ENCODE data around the gene FTMT.
"Not testable (repeated sequence)": the region's sequence is repeated elsewhere in the genome, so short reads cannot be mapped to it uniquely, and the experiment has no call there.

The FTMT gene

GRCh38 chr5:121851643-121852574, at the start of gene FTMT:
Gene FTMT, plus strand, starts transcription at chr5:121851882. Its CDS starts 82 bp downstream, at chr5:121851964.
- Histone ChIP-seq H3K36me3 (ENCODE audit: control insufficient read depth, insufficient read depth, low read length) (no peaks in the 10 kb centered on the region), H3K9ac (ENCODE audit: low read depth, low read length) (no peak within 1 kb of the TSS), H3K27ac (ENCODE audit: low read depth, low read length) (no peak within 1 kb of the TSS), H3K4me3 (ENCODE audit: low read depth, low read length) (no peak within 1 kb of the TSS), H3K27me3 (ENCODE audit: control insufficient read depth, insufficient read depth, low read length) (no peaks in the 10 kb centered on the region), H3K9me3 (ENCODE audit: control insufficient read depth, insufficient read depth, low read length) (no peaks in the 10 kb centered on the region), H3K4me1 (ENCODE audit: control insufficient read depth, insufficient read depth, low read length) (peaks cover 7% of the 10 kb centered on the region)

DNA sequence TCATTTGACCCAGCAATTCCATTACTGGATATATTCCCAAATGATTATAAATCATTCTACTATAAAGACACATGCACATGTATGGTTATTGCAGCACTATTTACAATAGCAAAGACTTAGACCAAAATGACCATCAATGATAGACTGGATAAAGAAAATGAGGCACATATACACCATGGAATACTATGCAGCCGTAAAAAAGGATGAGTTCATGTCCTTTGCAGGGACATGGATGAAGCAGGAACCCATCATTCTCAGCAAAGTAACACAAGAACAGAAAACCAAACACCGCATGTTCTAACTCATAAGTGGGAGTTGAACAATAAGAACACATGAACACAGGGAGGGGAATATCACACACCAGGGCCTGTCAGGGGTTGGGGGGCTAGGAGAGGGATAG, 46.4 kb upstream of the FTMT start:
- H3K9ac ChIP-seq (ENCODE audit: low read depth, low read length); H3K4me3 ChIP-seq (ENCODE audit: low read depth, low read length); H3K36me3 ChIP-seq (ENCODE audit: control insufficient read depth, insufficient read depth, low read length); H3K4me1 ChIP-seq (ENCODE audit: control insufficient read depth, insufficient read depth, low read length); H3K27me3 ChIP-seq (ENCODE audit: control insufficient read depth, insufficient read depth, low read length); H3K27ac ChIP-seq (ENCODE audit: low read depth, low read length); H3K9me3 ChIP-seq (ENCODE audit: control insufficient read depth, insufficient read depth, low read length): not testable (repeated sequence)

- H3K9me3 ChIP-seq (ENCODE audit: control insufficient read depth, insufficient read depth, low read length), result no peaks in the 10 kb centered on the region
These were observed 45.8 kb upstream of the FTMT start for GRCh38 chr5:121805911-121806310.

GRCh38 chr5:121816164-121816563, 35.5 kb upstream of the FTMT start:
- no peaks in the 10 kb centered on the region for H3K9me3 ChIP-seq (ENCODE audit: control insufficient read depth, insufficient read depth, low read length)
- no peak overlapping the region for H3K27ac ChIP-seq (ENCODE audit: low read depth, low read length)
- H3K4me1 ChIP-seq (ENCODE audit: control insufficient read depth, insufficient read depth, low read length), result no peaks in the 10 kb centered on the region

More at GRCh38 chr5:121805911-121806310, 45.8 kb upstream of the FTMT start:
- Histone ChIP-seq H3K36me3 (ENCODE audit: control insufficient read depth, insufficient read depth, low read length) (no peaks in the 10 kb centered on the region), H3K4me3 (ENCODE audit: low read depth, low read length) (no peak overlapping the region), H3K9ac (ENCODE audit: low read depth, low read length) (no peak overlapping the region), H3K27me3 (ENCODE audit: control insufficient read depth, insufficient read depth, low read length) (no peaks in the 10 kb centered on the region), H3K4me1 (ENCODE audit: control insufficient read depth, insufficient read depth, low read length) (no peaks in the 10 kb centered on the region), H3K27ac (ENCODE audit: low read depth, low read length) (no peak overlapping the region)

GRCh38 chr5:121819682-121820261, 31.9 kb upstream of the FTMT start:
- Histone ChIP-seq H3K36me3 (ENCODE audit: control insufficient read depth, insufficient read depth, low read length) (no peaks in the 10 kb centered on the region), H3K9me3 (ENCODE audit: control insufficient read depth, insufficient read depth, low read length) (no peaks in the 10 kb centered on the region), H3K4me1 (ENCODE audit: control insufficient read depth, insufficient read depth, low read length) (no peaks in the 10 kb centered on the region), H3K27me3 (ENCODE audit: control insufficient read depth, insufficient read depth, low read length) (no peaks in the 10 kb centered on the region), H3K4me3 (ENCODE audit: low read depth, low read length) (no peak overlapping the region), H3K9ac (ENCODE audit: low read depth, low read length) (no peak overlapping the region), H3K27ac (ENCODE audit: low read depth, low read length) (no peak overlapping the region)

More at GRCh38 chr5:121816164-121816563, 35.5 kb upstream of the FTMT start:
- no peaks in the 10 kb centered on the region for H3K27me3 ChIP-seq (ENCODE audit: control insufficient read depth, insufficient read depth, low read length)
- no peak overlapping the region for H3K4me3 ChIP-seq (ENCODE audit: low read depth, low read length)
- no peaks in the 10 kb centered on the region for H3K36me3 ChIP-seq (ENCODE audit: control insufficient read depth, insufficient read depth, low read length)
- no peak overlapping the region for H3K9ac ChIP-seq (ENCODE audit: low read depth, low read length)

DNA sequence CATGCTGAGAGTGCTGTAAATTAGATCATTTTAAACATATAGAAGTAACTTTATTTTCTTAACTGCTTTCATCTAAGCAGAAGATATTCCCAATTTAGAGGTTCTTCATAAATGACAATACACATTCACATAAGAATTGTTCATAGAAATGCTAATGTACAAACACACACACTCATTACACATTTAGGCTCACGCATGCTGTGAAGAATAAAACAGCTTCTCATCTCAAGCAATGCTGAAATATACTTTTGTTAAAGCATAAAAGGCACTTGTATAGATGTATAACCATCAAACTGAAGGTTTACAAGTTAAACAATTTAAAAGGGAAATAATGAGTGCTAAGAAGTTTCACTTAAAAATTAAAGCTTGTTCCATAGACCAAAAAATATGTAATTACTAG, 18.1 kb upstream of the FTMT start:
- Histone ChIP-seq H3K9me3 (ENCODE audit: control insufficient read depth, insufficient read depth, low read length) (no peaks in the 10 kb centered on the region), H3K27me3 (ENCODE audit: control insufficient read depth, insufficient read depth, low read length) (no peaks in the 10 kb centered on the region), H3K36me3 (ENCODE audit: control insufficient read depth, insufficient read depth, low read length) (no peaks in the 10 kb centered on the region), H3K27ac (ENCODE audit: low read depth, low read length) (peak overlapping the region; percentile 32), H3K4me1 (ENCODE audit: control insufficient read depth, insufficient read depth, low read length) (peaks cover 13% of the 10 kb centered on the region), H3K4me3 (ENCODE audit: low read depth, low read length) (no peak overlapping the region), H3K9ac (ENCODE audit: low read depth, low read length) (no peak overlapping the region)

- Histone ChIP-seq H3K4me3 (ENCODE audit: low read depth, low read length) (no peak overlapping the region), H3K4me1 (ENCODE audit: control insufficient read depth, insufficient read depth, low read length) (peaks cover 13% of the 10 kb centered on the region), H3K36me3 (ENCODE audit: control insufficient read depth, insufficient read depth, low read length) (no peaks in the 10 kb centered on the region), H3K9ac (ENCODE audit: low read depth, low read length) (no peak overlapping the region), H3K9me3 (ENCODE audit: control insufficient read depth, insufficient read depth, low read length) (no peaks in the 10 kb centered on the region), H3K27me3 (ENCODE audit: control insufficient read depth, insufficient read depth, low read length) (no peaks in the 10 kb centered on the region), H3K27ac (ENCODE audit: low read depth, low read length) (peak overlapping the region; percentile 32)
These were observed 17.7 kb upstream of the FTMT start for GRCh38 chr5:121834021-121834420.

DNA sequence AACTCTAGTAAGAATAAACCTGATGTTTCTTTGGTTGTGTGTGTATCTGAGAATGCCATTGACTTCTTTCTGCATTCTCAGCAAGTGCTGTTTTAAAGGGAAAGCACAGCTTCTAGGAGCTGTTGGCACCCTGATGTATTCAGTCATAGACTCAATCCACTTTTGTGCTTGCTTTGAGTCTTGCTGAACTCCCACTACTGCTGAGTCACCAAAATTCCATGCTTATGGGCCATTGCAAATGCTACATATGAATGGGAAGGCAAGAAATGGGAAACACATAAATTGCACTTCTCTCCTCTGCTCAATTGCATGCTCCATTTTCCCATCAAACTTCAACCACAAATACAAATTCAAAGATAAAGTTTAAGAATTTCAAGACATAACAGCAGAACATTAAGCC, 9.8 kb upstream of the FTMT start:
- H3K27ac ChIP-seq (ENCODE audit: low read depth, low read length), result no peak overlapping the region
- peaks cover 8% of the 10 kb centered on the region; the same call in 1 of the 2 replicates for H3K4me1 ChIP-seq (ENCODE audit: control insufficient read depth, insufficient read depth, low read length)
- no peak overlapping the region for H3K4me3 ChIP-seq (ENCODE audit: low read depth, low read length)
- H3K36me3 ChIP-seq (ENCODE audit: control insufficient read depth, insufficient read depth, low read length), result no peaks in the 10 kb centered on the region
- H3K9ac ChIP-seq (ENCODE audit: low read depth, low read length), result no peak overlapping the region
- no peaks in the 10 kb centered on the region for H3K9me3 ChIP-seq (ENCODE audit: control insufficient read depth, insufficient read depth, low read length)
- H3K27me3 ChIP-seq (ENCODE audit: control insufficient read depth, insufficient read depth, low read length), result no peaks in the 10 kb centered on the region

- no peaks in the 10 kb centered on the region for H3K27me3 ChIP-seq (ENCODE audit: control insufficient read depth, insufficient read depth, low read length)
- H3K9ac ChIP-seq (ENCODE audit: low read depth, low read length), result no peak overlapping the region
- H3K4me3 ChIP-seq (ENCODE audit: low read depth, low read length), result no peak overlapping the region
- no peaks in the 10 kb centered on the region for H3K9me3 ChIP-seq (ENCODE audit: control insufficient read depth, insufficient read depth, low read length)
- H3K4me1 ChIP-seq (ENCODE audit: control insufficient read depth, insufficient read depth, low read length), result peaks cover 7% of the 10 kb centered on the region
- no peaks in the 10 kb centered on the region for H3K36me3 ChIP-seq (ENCODE audit: control insufficient read depth, insufficient read depth, low read length)
- H3K27ac ChIP-seq (ENCODE audit: low read depth, low read length), result no peak overlapping the region
These were observed 1.4 kb upstream of the FTMT start for GRCh38 chr5:121850272-121850671.

- Histone ChIP-seq H3K9me3 (ENCODE audit: control insufficient read depth, insufficient read depth, low read length) (no peaks in the 10 kb centered on the region), H3K27me3 (ENCODE audit: control insufficient read depth, insufficient read depth, low read length) (no peaks in the 10 kb centered on the region), H3K36me3 (ENCODE audit: control insufficient read depth, insufficient read depth, low read length) (no peaks in the 10 kb centered on the region), H3K4me3 (ENCODE audit: low read depth, low read length) (no peak overlapping the region), H3K27ac (ENCODE audit: low read depth, low read length) (no peak overlapping the region), H3K9ac (ENCODE audit: low read depth, low read length) (no peak overlapping the region), H3K4me1 (ENCODE audit: control insufficient read depth, insufficient read depth, low read length) (peaks cover 7% of the 10 kb centered on the region)
These were observed 2.2 kb downstream of the FTMT start for GRCh38 chr5:121853850-121854249.

- no peak overlapping the region for H3K4me3 ChIP-seq (ENCODE audit: low read depth, low read length)
- H3K9ac ChIP-seq (ENCODE audit: low read depth, low read length), result no peak overlapping the region
- H3K27ac ChIP-seq (ENCODE audit: low read depth, low read length), result no peak overlapping the region
- no peaks in the 10 kb centered on the region for H3K9me3 ChIP-seq (ENCODE audit: control insufficient read depth, insufficient read depth, low read length)
- no peaks in the 10 kb centered on the region for H3K27me3 ChIP-seq (ENCODE audit: control insufficient read depth, insufficient read depth, low read length)
- H3K4me1 ChIP-seq (ENCODE audit: control insufficient read depth, insufficient read depth, low read length), result no peaks in the 10 kb centered on the region
- no peaks in the 10 kb centered on the region for H3K36me3 ChIP-seq (ENCODE audit: control insufficient read depth, insufficient read depth, low read length)
These were observed 11.1 kb downstream of the FTMT start for GRCh38 chr5:121862801-121863200.

All from HUES48 (cell line).